OCI-LY3 (cell line): ENCODE data around the gene SLC1A5.

Experiments used
- H2AFZ ChIP-seq: fragments of 200-600, 300-600 bp; shearing (Covaris generic); 2 replicates; pipeline ENCODE4 v1.6.0; 2014; ENCODE audit warnings: antibody characterized with exemption, low read depth, low read length
- H3K27ac ChIP-seq: fragments of 200-600, 300-600 bp; sonication (generic); 2 replicates; pipeline ENCODE4 v1.5.1; 2014; ENCODE audit warnings: mild to moderate bottlenecking, low read length, moderate library complexity, mixed read lengths
- H3K27me3 ChIP-seq: fragments of 200-600, 300-600 bp; sonication (generic); 2 replicates; pipeline ENCODE4 v1.6.1; 2014; ENCODE audit warnings: low read depth, low read length, mixed read lengths
- H3K36me3 ChIP-seq: fragments of 200-600, 300-600 bp; sonication (generic); replicated peaks from 2 replicates; pipeline ENCODE3; 2014; ENCODE audit warnings: low read depth, low read length, mixed read lengths
- H3K4me1 ChIP-seq: fragments of 300-600, 200-600 bp; sonication (generic); 2 replicates; pipeline ENCODE4 v1.6.1; 2014; ENCODE audit warnings: low read length, mixed read lengths
- H3K4me2 ChIP-seq: fragments of 200-600, 300-600 bp; sonication (generic); 2 replicates; pipeline ENCODE4 v1.6.1; 2014; ENCODE audit warnings: low read length, mixed read lengths
- H3K4me3 ChIP-seq: fragments of 300-600, 200-600 bp; sonication (generic); 2 replicates; pipeline ENCODE4 v1.5.1; 2014; ENCODE audit warnings: antibody characterized with exemption, mild to moderate bottlenecking, low read length, moderate library complexity
- H3K79me2 ChIP-seq: fragments of 300-600, 200-600 bp; shearing (Covaris generic); 2 replicates; pipeline ENCODE4 v1.6.1; 2014; ENCODE audit warnings: mild to moderate bottlenecking, low read length, mixed read lengths
- H3K9ac ChIP-seq: fragments of 300-600, 200-600 bp; shearing (Covaris generic); 2 replicates; pipeline ENCODE4 v1.6.0; 2014; ENCODE audit warnings: mild to moderate bottlenecking, low read length, moderate library complexity
- H3K9me3 ChIP-seq: fragments of 200-600, 300-600 bp; shearing (Covaris generic); 2 replicates; pipeline ENCODE4 v1.6.1; 2014; ENCODE audit warnings: low read length, mixed read lengths; ENCODE audit not compliant: insufficient read depth
- H4K20me1 ChIP-seq: fragments of 200-600, 300-600 bp; sonication (generic); 2 replicates; pipeline ENCODE4 v1.6.1; 2016; ENCODE audit warnings: low read length, mixed read lengths; ENCODE audit not compliant: insufficient read depth
- EZH2phosphoT487 ChIP-seq: fragments of 200-600 bp; shearing (Covaris generic); IDR thresholded peaks from 2 replicates; pipeline ENCODE4 v1.6.1; 2018; ENCODE audit warnings: antibody characterized with exemption, mixed run types, low read depth
- TF ChIP-seq, protein P1 (sequence below): fragments of 200-600, 300-600 bp; sonication (generic); IDR thresholded peaks from 2 replicates; pipeline ENCODE4 v1.5.1; 2014; ENCODE audit warnings: antibody characterized with exemption, low read length, low read depth

SLC1A5 gene

DNA sequence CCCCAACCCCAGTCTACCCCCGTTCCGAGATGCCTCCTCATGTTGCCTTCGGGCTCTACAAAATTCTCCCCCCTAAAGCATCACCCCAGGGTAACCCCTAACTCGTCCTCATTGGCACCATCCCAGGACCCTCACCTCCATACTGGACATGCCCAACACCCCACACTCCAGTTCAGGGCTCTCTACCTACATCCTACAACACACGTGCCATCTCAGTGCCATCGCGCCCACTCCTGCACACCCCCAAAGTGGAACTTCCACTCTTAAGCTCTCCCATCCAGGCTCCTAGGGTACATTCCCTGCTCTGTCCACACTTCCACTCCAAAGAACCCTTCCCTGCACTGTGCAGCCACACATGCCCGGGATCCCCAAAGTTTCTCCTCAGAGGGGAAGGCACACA, 43.4 kb downstream of the SLC1A5 start:
- peaks cover 72% of the 10 kb centered on the region for H3K79me2 ChIP-seq
- peak overlapping the region; percentile 95 for H3K9ac ChIP-seq
- H3K27me3 ChIP-seq = no peaks in the 10 kb centered on the region
- H2AFZ ChIP-seq = no peak overlapping the region
- peaks cover 18% of the 10 kb centered on the region for H3K4me1 ChIP-seq
- H3K4me3 ChIP-seq = peak overlapping the region; percentile 79
- peak overlapping the region; percentile 92 for H3K4me2 ChIP-seq
- peaks cover 16% of the 10 kb centered on the region for H3K36me3 ChIP-seq
- H4K20me1 ChIP-seq = peaks cover 50% of the 10 kb centered on the region
- 0 out of 2 replicates have a peak overlapping the region, but pooled peaks have one; percentile 62 for H3K27ac ChIP-seq
- no peaks in the 10 kb centered on the region for H3K9me3 ChIP-seq
- TF ChIP-seq, protein P1, sequence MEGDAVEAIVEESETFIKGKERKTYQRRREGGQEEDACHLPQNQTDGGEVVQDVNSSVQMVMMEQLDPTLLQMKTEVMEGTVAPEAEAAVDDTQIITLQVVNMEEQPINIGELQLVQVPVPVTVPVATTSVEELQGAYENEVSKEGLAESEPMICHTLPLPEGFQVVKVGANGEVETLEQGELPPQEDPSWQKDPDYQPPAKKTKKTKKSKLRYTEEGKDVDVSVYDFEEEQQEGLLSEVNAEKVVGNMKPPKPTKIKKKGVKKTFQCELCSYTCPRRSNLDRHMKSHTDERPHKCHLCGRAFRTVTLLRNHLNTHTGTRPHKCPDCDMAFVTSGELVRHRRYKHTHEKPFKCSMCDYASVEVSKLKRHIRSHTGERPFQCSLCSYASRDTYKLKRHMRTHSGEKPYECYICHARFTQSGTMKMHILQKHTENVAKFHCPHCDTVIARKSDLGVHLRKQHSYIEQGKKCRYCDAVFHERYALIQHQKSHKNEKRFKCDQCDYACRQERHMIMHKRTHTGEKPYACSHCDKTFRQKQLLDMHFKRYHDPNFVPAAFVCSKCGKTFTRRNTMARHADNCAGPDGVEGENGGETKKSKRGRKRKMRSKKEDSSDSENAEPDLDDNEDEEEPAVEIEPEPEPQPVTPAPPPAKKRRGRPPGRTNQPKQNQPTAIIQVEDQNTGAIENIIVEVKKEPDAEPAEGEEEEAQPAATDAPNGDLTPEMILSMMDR = no peak
- TF ChIP-seq EZH2phosphoT487 = no peak

GRCh38 chr19:46744005-46744691, 44.2 kb downstream of the SLC1A5 start:
- peaks cover 57% of the 10 kb centered on the region for H4K20me1 ChIP-seq

DNA sequence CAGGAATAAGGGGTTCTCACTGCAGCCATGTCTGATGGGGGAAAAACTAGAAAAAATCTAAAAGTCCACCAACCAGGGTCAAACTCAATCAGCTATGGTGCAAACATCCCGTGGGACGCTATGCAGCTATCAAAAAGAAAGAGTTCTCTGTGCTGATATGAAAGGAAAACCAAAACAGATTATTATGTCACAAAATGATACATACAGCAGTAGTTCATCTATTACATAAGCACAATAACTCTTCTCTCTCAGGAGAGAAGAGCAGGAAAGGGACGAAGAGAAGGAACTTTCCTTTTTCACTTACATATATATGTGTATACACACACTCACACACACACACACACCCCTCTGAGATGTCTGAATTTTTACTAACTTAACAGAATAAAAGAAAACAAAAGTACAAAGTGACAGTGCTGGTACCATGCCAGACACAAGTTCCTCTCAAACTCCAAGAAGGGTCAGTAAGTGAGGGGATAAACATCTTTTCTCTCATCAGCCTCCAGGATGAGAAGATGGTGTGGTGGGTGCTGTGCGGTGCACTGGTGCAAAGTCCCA, 45.4 kb downstream of the SLC1A5 start:
- Histone ChIP-seq H3K9ac (no peak overlapping the region), H3K4me3 (no peak overlapping the region), H3K9me3 (no peaks in the 10 kb centered on the region), H3K4me2 (no peak overlapping the region), H3K36me3 (peaks cover 22% of the 10 kb centered on the region), H2AFZ (no peak overlapping the region), H3K27me3 (no peaks in the 10 kb centered on the region), H3K27ac (no peak overlapping the region), H4K20me1 (peaks cover 68% of the 10 kb centered on the region), H3K79me2 (peaks cover 92% of the 10 kb centered on the region), H3K4me1 (peaks cover 18% of the 10 kb centered on the region)
- TF ChIP-seq EZH2phosphoT487 = no peak
- TF ChIP-seq, protein P1 = no peak

More at GRCh38 chr19:46744005-46744691, 44.2 kb downstream of the SLC1A5 start:
- Histone ChIP-seq H3K9ac (no peak overlapping the region), H3K27me3 (no peaks in the 10 kb centered on the region), H3K4me2 (peak overlapping the region; percentile 92), H3K4me3 (peak overlapping the region; percentile 79), H2AFZ (no peak overlapping the region), H3K27ac (no peak overlapping the region), H3K4me1 (peaks cover 18% of the 10 kb centered on the region), H3K36me3 (peaks cover 16% of the 10 kb centered on the region), H3K9me3 (no peaks in the 10 kb centered on the region), H3K79me2 (peaks cover 80% of the 10 kb centered on the region)
- no peak for TF ChIP-seq EZH2phosphoT487
- TF ChIP-seq, protein P1 = no peak

- Histone ChIP-seq H3K4me2 (no peak overlapping the region), H3K4me1 (peaks cover 12% of the 10 kb centered on the region), H3K9me3 (no peaks in the 10 kb centered on the region), H3K27ac (no peak overlapping the region), H4K20me1 (peaks cover 82% of the 10 kb centered on the region), H3K4me3 (no peak overlapping the region), H2AFZ (no peak overlapping the region), H3K36me3 (peaks cover 37% of the 10 kb centered on the region), H3K79me2 (peaks cover 100% of the 10 kb centered on the region), H3K27me3 (no peaks in the 10 kb centered on the region), H3K9ac (no peak overlapping the region)
- TF ChIP-seq, protein P1 = no peak
- TF ChIP-seq EZH2phosphoT487 = no peak
Measured at GRCh38 chr19:46741447-46741846, 46.9 kb downstream of the SLC1A5 start.
